Stimulated activated CD8-positive, alpha-beta memory T cell treated with anti-CD3 and anti-CD28 coated beads, Interleukin-12 subunit alpha, Interleukin-12 subunit beta, amount 100 ng/mL, for 4 hours (primary cell): ENCODE measurements around the gene B4GAT1.
"Not testable (repeated sequence)": the region's sequence is repeated elsewhere in the genome, so short reads cannot be mapped to it uniquely, and the experiment has no call there.

Experiments used
- DNase-seq: peaks from one replicate; pipeline ENCODE4 v3.0.0-alpha.2; 2020; ENCODE audit warnings: low read depth

Gene B4GAT1

GRCh38 chr11:66347425-66348276 is at the start of gene B4GAT1:
TSS of gene B4GAT1 (minus strand) at chr11:66347629. CDS start at chr11:66347545, 84 bp downstream.
- peak; percentile 63 for DNase-seq

GRCh38 chr11:66393954-66394353 is 46.5 kb upstream of the B4GAT1 start:
- no peak for DNase-seq

- DNase-seq: no peak
Measured at GRCh38 chr11:66391322-66391721, 43.9 kb upstream of the B4GAT1 start.

- DNase-seq: peak; percentile 33
Measured at GRCh38 chr11:66388780-66389386, 41.5 kb upstream of the B4GAT1 start.

GRCh38 chr11:66386171-66387069 is 39.0 kb upstream of the B4GAT1 start:
- DNase-seq: peak; percentile 61

- not testable (repeated sequence) for DNase-seq
Measured at GRCh38 chr11:66384316-66384715, 36.9 kb upstream of the B4GAT1 start.

- DNase-seq: not testable (repeated sequence)
Measured at GRCh38 chr11:66380264-66380663, 32.8 kb upstream of the B4GAT1 start.

- not testable (repeated sequence) for DNase-seq
Measured at GRCh38 chr11:66373690-66374287, 26.4 kb upstream of the B4GAT1 start.

- no peak for DNase-seq
Measured at GRCh38 chr11:66373265-66373664, 25.8 kb upstream of the B4GAT1 start.

GRCh38 chr11:66371627-66372415 is 24.4 kb upstream of the B4GAT1 start, which contains the start of gene SLC29A2:
TSS of gene SLC29A2 (minus strand) at chr11:66371760. CDS start at chr11:66371591, 169 bp downstream.
- peak; percentile 72 for DNase-seq

- DNase-seq: no peak
Measured at GRCh38 chr11:66369073-66369894, 21.9 kb upstream of the B4GAT1 start.

GRCh38 chr11:66368484-66368883 is 21.1 kb upstream of the B4GAT1 start:
- no peak for DNase-seq

- no peak for DNase-seq
Measured at GRCh38 chr11:66367561-66368312, 20.3 kb upstream of the B4GAT1 start.

GRCh38 chr11:66366844-66367477 is 19.5 kb upstream of the B4GAT1 start:
- no peak for DNase-seq

GRCh38 chr11:66365711-66366619 is 18.5 kb upstream of the B4GAT1 start:
- no peak for DNase-seq

GRCh38 chr11:66365166-66365565 is 17.7 kb upstream of the B4GAT1 start:
- DNase-seq: no peak

GRCh38 chr11:66363805-66364535 is 16.5 kb upstream of the B4GAT1 start:
- DNase-seq: peak; percentile 22
